BLaER1 (cell line): Measurements from ENCODE around the gene PTPRN2.

Experiments used
- H3K27ac ChIP-seq: shearing (Covaris generic); formaldehyde crosslinking; 2 replicates; pipeline ENCODE4 v1.8.1; 2022
- H3K27me3 ChIP-seq: shearing (Covaris generic); formaldehyde crosslinking; 2 replicates; pipeline ENCODE4 v1.8.1; 2022
- H3K36me3 ChIP-seq: shearing (Covaris generic); formaldehyde crosslinking; 2 replicates; pipeline ENCODE4 v1.8.1; 2022
- H3K4me1 ChIP-seq: shearing (Covaris generic); formaldehyde crosslinking; 2 replicates; pipeline ENCODE4 v1.8.1; 2022
- H3K4me2 ChIP-seq: shearing (Covaris generic); formaldehyde crosslinking; 2 replicates; pipeline ENCODE4 v1.8.1; 2022
- H3K4me3 ChIP-seq: shearing (Covaris generic); formaldehyde crosslinking; 2 replicates; pipeline ENCODE4 v1.8.1; 2022
- H3K9ac ChIP-seq: shearing (Covaris generic); formaldehyde crosslinking; 2 replicates; pipeline ENCODE4 v1.8.1; 2022
- H3K9me3 ChIP-seq: shearing (Covaris generic); formaldehyde crosslinking; 2 replicates; pipeline ENCODE4 v1.8.1; 2022
- H4K20me1 ChIP-seq: shearing (Covaris generic); formaldehyde crosslinking; 2 replicates; pipeline ENCODE4 v1.8.1; 2022
- Cebpa-rat ChIP-seq: shearing (Covaris generic); IDR thresholded peaks from 2 replicates; pipeline ENCODE4 v1.8.1; 2022

Gene PTPRN2

DNA sequence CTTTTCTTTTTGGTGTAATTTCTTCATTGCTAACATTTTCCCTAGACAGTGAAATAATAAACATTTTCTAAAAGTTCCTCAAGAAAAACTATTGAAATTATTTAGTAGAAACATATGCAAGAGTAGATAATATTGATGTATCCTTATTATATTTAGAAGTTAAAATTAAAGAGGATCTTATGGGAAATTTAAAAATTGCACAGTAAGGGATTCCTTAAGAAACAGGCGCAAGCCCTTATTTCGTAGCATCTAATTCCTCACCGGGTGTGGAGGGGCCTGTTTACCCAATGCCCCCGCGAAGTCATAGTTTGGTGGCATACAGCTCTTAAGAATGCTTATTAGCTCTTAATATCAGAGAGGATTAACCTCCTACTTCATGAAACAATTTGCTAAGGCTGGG lies 783.7 kb downstream of the PTPRN2 start:
- no peak for TF ChIP-seq Cebpa-rat
- no peak overlapping the region for H3K9ac ChIP-seq
- H3K4me3 ChIP-seq: no peak overlapping the region
- no peak overlapping the region for H3K27ac ChIP-seq
- H4K20me1 ChIP-seq: no peaks in the 10 kb centered on the region
- H3K27me3 ChIP-seq: no peaks in the 10 kb centered on the region
- H3K4me1 ChIP-seq: no peaks in the 10 kb centered on the region
- no peaks in the 10 kb centered on the region for H3K36me3 ChIP-seq
- no peak overlapping the region for H3K4me2 ChIP-seq
- peaks cover 13% of the 10 kb centered on the region for H3K9me3 ChIP-seq

DNA sequence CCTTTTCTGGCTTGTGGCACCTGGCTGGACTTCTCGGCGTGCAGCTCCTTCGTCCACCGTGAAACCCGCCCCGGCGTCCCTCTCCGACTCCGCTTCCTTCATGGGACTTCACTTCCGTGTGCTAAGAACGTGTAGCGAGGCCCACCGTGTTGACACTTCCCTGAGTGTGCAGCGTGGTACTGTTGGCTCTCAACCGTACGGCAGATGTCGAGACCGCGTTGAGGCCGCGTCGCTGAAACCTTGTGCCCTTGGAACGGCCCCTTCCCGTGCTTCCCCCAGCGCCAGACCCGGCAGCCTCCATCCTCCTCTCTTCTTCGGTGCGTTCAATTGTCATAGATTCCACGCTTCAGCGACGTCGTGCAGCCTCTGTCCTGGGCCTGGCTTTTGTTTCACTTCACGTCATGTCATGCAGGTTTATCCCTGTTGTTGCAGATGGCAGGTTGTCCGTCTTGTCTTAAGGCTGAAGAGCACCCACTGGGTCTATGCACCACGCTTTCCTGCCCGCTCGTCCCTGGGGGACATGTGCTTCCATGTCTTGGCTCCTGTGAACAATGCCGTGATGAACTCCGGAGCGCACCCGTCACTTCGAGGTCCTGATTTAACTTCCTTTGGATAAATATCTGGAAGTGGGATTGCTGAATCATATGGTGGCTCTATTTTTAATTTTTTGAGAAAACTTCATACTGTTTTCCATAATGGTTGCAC lies 785.5 kb downstream of the PTPRN2 start:
- no peak overlapping the region for H3K4me3 ChIP-seq
- H3K4me1 ChIP-seq: no peaks in the 10 kb centered on the region
- TF ChIP-seq Cebpa-rat: no peak
- H4K20me1 ChIP-seq: no peaks in the 10 kb centered on the region
- H3K27ac ChIP-seq: no peak overlapping the region
- H3K36me3 ChIP-seq: no peaks in the 10 kb centered on the region
- no peaks in the 10 kb centered on the region for H3K27me3 ChIP-seq
- H3K9me3 ChIP-seq: no peaks in the 10 kb centered on the region
- no peak overlapping the region for H3K9ac ChIP-seq
- H3K4me2 ChIP-seq: no peak overlapping the region

DNA sequence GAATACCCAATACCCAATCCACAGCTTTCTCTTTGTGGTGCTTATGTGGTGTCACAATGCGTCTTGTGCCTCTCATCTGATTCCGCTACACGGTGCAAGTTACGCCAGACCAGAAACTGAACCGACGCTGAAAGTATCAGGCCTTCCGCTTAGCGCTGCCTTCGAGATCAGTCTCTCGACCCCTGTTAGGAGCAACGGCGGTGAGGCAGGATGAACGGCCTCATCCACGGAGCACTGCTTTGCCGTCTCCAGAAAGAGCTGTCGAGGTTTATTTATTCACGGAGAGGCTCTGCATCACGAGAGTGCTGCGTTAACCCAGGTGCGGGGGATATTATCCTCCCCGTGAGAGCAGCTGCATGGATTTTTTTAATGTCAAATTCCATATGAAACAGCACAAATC lies 786.5 kb downstream of the PTPRN2 start:
- no peak for TF ChIP-seq Cebpa-rat
- Histone ChIP-seq H3K9me3 (no peaks in the 10 kb centered on the region), H3K9ac (no peak overlapping the region)

DNA sequence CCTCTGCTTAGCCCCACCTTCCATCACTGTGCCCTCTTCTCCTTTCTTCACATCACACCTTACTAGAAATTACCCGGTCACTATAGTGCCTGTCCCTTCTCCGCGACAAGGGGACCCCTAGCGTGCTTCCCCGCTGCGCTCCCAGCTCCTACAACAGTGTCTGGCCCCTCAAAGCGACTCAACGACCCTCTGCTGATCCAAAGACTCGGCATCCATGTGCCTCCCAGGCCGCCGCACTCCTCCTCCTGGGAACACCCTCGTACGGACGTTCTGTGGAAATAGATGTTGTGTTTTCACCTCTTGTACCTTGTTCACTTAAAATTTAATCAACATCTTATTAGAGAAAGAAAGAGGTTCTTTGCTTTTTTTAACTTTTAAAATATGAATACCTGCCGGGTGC lies 787.3 kb downstream of the PTPRN2 start:
- peaks cover 6% of the 10 kb centered on the region for H3K4me1 ChIP-seq
- H3K27me3 ChIP-seq: no peaks in the 10 kb centered on the region
- H3K9me3 ChIP-seq: no peaks in the 10 kb centered on the region
- H3K9ac ChIP-seq: no peak overlapping the region
- TF ChIP-seq Cebpa-rat: no peak
- no peaks in the 10 kb centered on the region for H3K36me3 ChIP-seq
- H3K4me3 ChIP-seq: no peak overlapping the region
- H3K4me2 ChIP-seq: no peak overlapping the region
- H3K27ac ChIP-seq: no peak overlapping the region
- H4K20me1 ChIP-seq: no peaks in the 10 kb centered on the region

More for the DNA sequence above, 786.5 kb downstream of the PTPRN2 start:
- H3K4me3 ChIP-seq: no peak overlapping the region
- no peaks in the 10 kb centered on the region for H3K4me1 ChIP-seq
- no peak overlapping the region for H3K27ac ChIP-seq
- no peak overlapping the region for H3K4me2 ChIP-seq
- no peaks in the 10 kb centered on the region for H3K36me3 ChIP-seq
- H4K20me1 ChIP-seq: no peaks in the 10 kb centered on the region
- H3K27me3 ChIP-seq: no peaks in the 10 kb centered on the region

DNA sequence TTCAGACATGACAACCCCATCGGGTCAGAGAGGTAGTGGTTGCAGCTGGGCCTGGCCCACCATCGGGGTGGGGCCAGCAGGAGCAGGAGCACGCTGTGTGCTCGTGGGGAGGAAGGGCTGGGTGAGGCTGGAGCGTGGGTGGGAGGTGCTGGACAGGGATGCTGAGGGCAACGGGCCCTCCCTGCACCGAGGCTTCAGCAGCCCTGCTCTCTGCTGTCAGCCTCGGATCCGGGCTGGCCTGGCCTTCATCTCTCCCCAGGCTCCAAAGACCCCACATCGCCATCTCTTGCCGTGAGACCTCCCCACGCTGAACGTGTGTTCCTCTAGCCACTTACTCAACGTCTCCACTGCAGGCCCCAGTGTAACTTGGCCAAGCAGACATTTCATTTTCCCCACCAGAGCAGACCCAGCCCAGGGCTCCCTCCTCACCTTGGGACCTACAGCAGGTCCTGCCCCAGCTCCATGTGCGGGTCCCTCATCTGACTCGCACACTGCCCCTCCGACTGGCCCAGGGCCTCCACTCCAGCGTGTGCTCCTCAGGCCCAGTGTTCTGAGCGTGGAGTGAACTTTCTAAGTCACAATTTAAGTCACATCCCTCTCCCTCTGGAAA lies 788.4 kb downstream of the PTPRN2 start:
- Histone ChIP-seq H3K36me3 (no peaks in the 10 kb centered on the region), H4K20me1 (no peaks in the 10 kb centered on the region), H3K4me3 (no peak overlapping the region), H3K4me1 (peaks cover 13% of the 10 kb centered on the region), H3K4me2 (no peak overlapping the region), H3K27me3 (no peaks in the 10 kb centered on the region), H3K27ac (no peak overlapping the region), H3K9me3 (no peaks in the 10 kb centered on the region), H3K9ac (no peak overlapping the region)
- no peak for TF ChIP-seq Cebpa-rat

DNA sequence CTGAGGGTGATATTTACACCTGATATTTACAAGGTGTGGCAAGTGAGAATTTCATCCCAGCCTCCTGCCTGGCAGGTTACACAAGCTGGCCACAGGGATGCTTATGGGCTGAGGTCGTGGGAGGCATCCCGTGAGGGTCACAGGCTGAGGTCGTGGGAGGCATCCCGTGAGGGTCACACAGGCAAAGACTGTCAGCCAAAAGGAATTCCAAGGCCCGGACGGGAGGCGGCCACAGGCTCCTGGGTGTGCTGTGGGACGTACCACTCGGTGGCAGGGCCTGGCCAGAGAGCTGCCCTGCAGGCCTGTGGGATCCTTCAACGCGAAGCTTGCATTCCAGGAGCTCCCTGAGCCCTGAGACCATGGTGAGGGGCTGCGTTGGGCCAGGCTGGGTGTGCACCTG lies 790.3 kb downstream of the PTPRN2 start:
- H3K9ac ChIP-seq: no peak overlapping the region
- no peaks in the 10 kb centered on the region for H3K27me3 ChIP-seq
- H4K20me1 ChIP-seq: no peaks in the 10 kb centered on the region
- TF ChIP-seq Cebpa-rat: no peak
- H3K27ac ChIP-seq: no peak overlapping the region
- H3K9me3 ChIP-seq: no peaks in the 10 kb centered on the region
- no peaks in the 10 kb centered on the region for H3K36me3 ChIP-seq
- no peak overlapping the region for H3K4me2 ChIP-seq
- no peak overlapping the region for H3K4me3 ChIP-seq
- peaks cover 21% of the 10 kb centered on the region for H3K4me1 ChIP-seq

DNA sequence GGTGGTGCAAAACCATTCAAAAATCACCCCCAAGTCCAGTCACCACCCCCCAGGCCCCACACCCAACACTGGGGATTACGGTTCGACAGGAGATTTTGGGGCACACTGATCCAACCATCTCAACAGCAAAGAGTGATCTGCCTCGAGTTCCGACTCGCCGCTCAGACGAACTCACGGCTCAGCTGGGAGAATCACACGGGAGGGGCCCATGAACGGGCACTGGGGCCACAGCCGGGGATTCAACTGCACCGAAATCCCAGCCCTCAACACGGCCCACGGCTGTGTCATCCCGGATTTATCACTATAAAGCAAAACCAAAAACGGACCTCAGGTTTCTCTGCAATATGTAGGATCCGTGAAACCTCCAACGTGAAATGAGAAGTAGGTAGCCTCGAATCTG lies 790.8 kb downstream of the PTPRN2 start:
- no peak overlapping the region for H3K4me2 ChIP-seq
- no peaks in the 10 kb centered on the region for H3K9me3 ChIP-seq
- no peaks in the 10 kb centered on the region for H3K36me3 ChIP-seq
- H3K27ac ChIP-seq: no peak overlapping the region
- H3K27me3 ChIP-seq: no peaks in the 10 kb centered on the region
- H3K4me3 ChIP-seq: no peak overlapping the region
- H3K4me1 ChIP-seq: peaks cover 21% of the 10 kb centered on the region
- no peak for TF ChIP-seq Cebpa-rat
- H4K20me1 ChIP-seq: no peaks in the 10 kb centered on the region
- H3K9ac ChIP-seq: no peak overlapping the region

DNA sequence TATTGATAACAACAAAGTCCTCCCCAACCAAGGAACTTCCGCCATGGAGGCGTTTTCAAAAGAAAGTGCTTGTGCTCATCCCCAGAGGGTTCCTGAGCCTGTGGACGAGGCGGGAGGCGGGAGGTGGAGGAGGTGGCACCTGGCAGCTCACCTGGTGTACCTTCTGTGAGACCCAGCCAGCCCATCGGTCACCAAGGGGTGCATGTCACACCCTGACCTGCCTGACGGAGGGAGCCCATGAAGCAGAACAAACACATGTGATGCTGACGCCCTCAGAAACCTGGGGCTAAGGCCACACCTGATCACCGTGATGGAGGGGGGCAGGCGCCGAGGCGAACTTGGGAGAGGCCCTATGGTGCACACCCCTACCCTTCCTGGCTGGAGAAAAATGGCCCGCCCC lies 792.0 kb downstream of the PTPRN2 start:
- peaks cover 21% of the 10 kb centered on the region for H3K4me1 ChIP-seq
- no peaks in the 10 kb centered on the region for H3K27me3 ChIP-seq
- no peaks in the 10 kb centered on the region for H4K20me1 ChIP-seq
- H3K36me3 ChIP-seq: no peaks in the 10 kb centered on the region
- H3K4me2 ChIP-seq: peak overlapping the region; percentile 48
- H3K4me3 ChIP-seq: no peak overlapping the region
- H3K9ac ChIP-seq: no peak overlapping the region
- no peak overlapping the region for H3K27ac ChIP-seq
- TF ChIP-seq Cebpa-rat: no peak
- no peaks in the 10 kb centered on the region for H3K9me3 ChIP-seq

DNA sequence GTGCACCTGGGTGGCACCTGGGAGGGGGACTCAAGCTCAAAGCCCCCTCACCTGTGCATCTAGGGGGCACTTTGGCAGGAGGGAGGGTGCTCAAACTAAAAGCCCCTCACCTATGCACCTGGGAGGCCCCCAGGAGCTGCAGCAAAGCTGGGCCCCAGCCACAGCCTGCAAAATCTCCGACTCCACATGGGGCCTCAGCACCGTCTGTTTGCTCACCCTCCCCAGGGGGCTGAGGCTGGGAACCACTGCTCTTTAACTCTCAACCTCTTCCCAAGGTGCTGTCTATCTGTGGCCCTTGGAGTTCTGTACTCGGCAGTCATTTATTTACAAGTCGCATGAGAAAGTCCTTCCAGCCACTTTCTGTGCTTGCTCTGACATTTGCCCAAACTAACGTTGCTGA lies 792.4 kb downstream of the PTPRN2 start:
- no peak for TF ChIP-seq Cebpa-rat
- H3K27ac ChIP-seq: no peak overlapping the region
- H3K9ac ChIP-seq: no peak overlapping the region

DNA sequence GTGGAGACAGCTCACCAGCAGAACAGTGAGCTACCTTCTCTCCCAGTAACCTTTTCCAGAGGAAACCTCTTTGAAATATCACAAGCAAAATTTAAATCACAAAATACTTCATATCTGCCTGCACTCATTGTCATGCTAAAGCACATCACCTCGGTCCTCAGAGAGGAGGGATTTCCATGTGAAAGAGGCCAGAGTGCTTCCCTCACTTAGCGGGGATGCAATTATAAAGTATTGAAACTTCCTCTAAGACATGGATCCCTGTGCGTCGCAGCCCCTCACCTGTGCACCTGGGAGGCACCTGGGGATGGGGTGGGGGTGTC lies 792.9 kb downstream of the PTPRN2 start:
- Histone ChIP-seq H3K27me3 (no peaks in the 10 kb centered on the region), H3K4me3 (no peak overlapping the region), H3K36me3 (no peaks in the 10 kb centered on the region), H3K27ac (no peak overlapping the region), H3K4me2 (peak overlapping the region; percentile 48; the same call in 1 of the 2 replicates), H3K4me1 (peaks cover 21% of the 10 kb centered on the region), H4K20me1 (no peaks in the 10 kb centered on the region), H3K9me3 (no peaks in the 10 kb centered on the region), H3K9ac (no peak overlapping the region)
- TF ChIP-seq Cebpa-rat: no peak

More for the DNA sequence above, 792.4 kb downstream of the PTPRN2 start:
- peaks cover 21% of the 10 kb centered on the region for H3K4me1 ChIP-seq
- H3K36me3 ChIP-seq: no peaks in the 10 kb centered on the region
- peak overlapping the region; percentile 48 for H3K4me2 ChIP-seq
- H3K4me3 ChIP-seq: no peak overlapping the region
- no peaks in the 10 kb centered on the region for H3K27me3 ChIP-seq
- H3K9me3 ChIP-seq: no peaks in the 10 kb centered on the region
- no peaks in the 10 kb centered on the region for H4K20me1 ChIP-seq
